Measurements from ENCODE around the gene ZNF777. TPM values are rescaled to one million over a fixed set of nuclear protein-coding genes. Genes with fewer than 3 reads are reported as not detected.

Gene ZNF777
- total RNA-seq, 3 donors from 2014 or later, result 5.1 to 8.5 (median 8.2) TPM

- no peak for TF ChIP-seq CTCF (IDR thresholded peaks at IDR 0.05)
- no peak for TF ChIP-seq POLR2A (IDR thresholded peaks at IDR 0.05)
- TF ChIP-seq POLR2AphosphoS5 (IDR thresholded peaks at IDR 0.05), result no peak
- no peaks in the 10 kb centered on the region for H3K9me3 ChIP-seq
- no peaks in the 10 kb centered on the region for H3K27me3 ChIP-seq
- intact Hi-C loops (cut with DNase I; ENCODE audit: low total_unique reads), result loop anchor here (10.0 kb wide), 1 partner anchor 357 kb away; the partner anchor contains the start of gene ZNF862
- H3K4me3 ChIP-seq, result no peak overlapping the region
- H3K36me3 ChIP-seq, result peaks cover 11% of the 10 kb centered on the region
- no peaks in the 10 kb centered on the region for H3K4me1 ChIP-seq
- no peak overlapping the region for H3K27ac ChIP-seq
- no peak for DNase-seq (ENCODE audit: low spot score in 2 of 2)
Observed at GRCh38 chr7:149477494-149478443, 16.9 kb upstream of the ZNF777 start.

- H3K9me3 ChIP-seq, result no peaks in the 10 kb centered on the region
- H3K27me3 ChIP-seq, result no peaks in the 10 kb centered on the region
- H3K27ac ChIP-seq, result no peak overlapping the region
- DNase-seq (ENCODE audit: low spot score in 2 of 2), result no peak
- intact Hi-C loops (cut with DNase I; ENCODE audit: low total_unique reads), result loop anchor here (10.0 kb wide), 1 partner anchor 358 kb away; the partner anchor contains the start of gene ZNF862
- H3K4me1 ChIP-seq, result no peaks in the 10 kb centered on the region
- TF ChIP-seq CTCF (IDR thresholded peaks at IDR 0.05) (no peak), POLR2AphosphoS5 (IDR thresholded peaks at IDR 0.05) (no peak), POLR2A (IDR thresholded peaks at IDR 0.05) (no peak)
- H3K4me3 ChIP-seq, result no peak overlapping the region
- H3K36me3 ChIP-seq, result peaks cover 11% of the 10 kb centered on the region
Observed at GRCh38 chr7:149476791-149477190, 15.9 kb upstream of the ZNF777 start.

- H3K27ac ChIP-seq, result no peak overlapping the region
- H3K4me3 ChIP-seq, result no peak overlapping the region
- H3K27me3 ChIP-seq, result no peaks in the 10 kb centered on the region
- no peak for DNase-seq (ENCODE audit: low spot score in 2 of 2)
- H3K9me3 ChIP-seq, result no peaks in the 10 kb centered on the region
- no peaks in the 10 kb centered on the region for H3K4me1 ChIP-seq
- TF ChIP-seq POLR2A (IDR thresholded peaks at IDR 0.05) (no peak), CTCF (IDR thresholded peaks at IDR 0.05) (no peak), POLR2AphosphoS5 (IDR thresholded peaks at IDR 0.05) (no peak)
- intact Hi-C loops (cut with DNase I; ENCODE audit: low total_unique reads), result loop anchor here (10.0 kb wide), 1 partner anchor 359 kb away; the partner anchor contains the start of gene ZNF862
- H3K36me3 ChIP-seq, result peaks cover 11% of the 10 kb centered on the region
Observed at GRCh38 chr7:149475121-149476045, 14.5 kb upstream of the ZNF777 start.

DNA sequence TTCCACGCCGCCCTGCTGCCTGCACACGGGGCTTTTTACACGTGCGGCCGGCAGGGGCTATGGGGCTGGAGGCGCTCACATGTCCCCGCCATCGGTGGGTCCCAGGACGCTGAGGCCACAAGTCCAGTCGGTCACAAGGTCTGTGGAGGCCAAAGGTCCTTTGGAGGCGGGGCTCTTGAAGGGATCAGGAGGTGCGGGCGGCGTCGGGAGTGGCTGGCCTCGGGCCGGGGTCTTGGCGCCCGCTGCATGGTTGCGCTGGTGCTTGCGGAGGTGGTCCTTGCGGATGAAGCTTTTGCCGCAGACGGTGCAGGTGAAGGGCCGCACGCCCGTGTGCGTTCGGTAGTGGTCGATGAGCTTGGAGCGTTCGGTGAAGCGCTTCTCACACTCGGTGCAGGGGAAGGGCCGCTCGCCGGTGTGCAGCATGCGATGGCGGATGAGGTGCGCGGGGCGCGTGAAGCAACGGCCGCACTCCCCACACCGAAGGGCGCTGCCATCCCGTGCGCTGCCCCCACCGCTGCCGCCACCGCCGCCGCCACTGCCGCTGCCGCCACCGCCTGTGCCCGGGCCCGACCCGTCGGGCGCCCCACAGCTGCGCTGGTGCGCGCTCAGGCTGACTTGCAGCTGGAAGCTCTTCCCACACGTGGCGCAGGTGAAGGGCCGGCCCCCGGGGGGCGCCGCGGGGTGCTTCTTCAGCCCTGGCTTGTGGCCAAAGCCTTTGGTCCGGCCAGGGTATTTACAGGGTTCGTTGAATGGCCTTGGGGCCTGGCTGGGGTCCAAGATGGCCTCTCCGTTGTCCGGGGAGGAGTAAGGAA, 13.7 kb upstream of the ZNF777 start:
- no peak overlapping the region for H3K4me3 ChIP-seq
- no peak for DNase-seq (ENCODE audit: low spot score in 2 of 2)
- no peak for TF ChIP-seq CTCF (IDR thresholded peaks at IDR 0.05)
- TF ChIP-seq POLR2A (IDR thresholded peaks at IDR 0.05), result no peak
- no peak for TF ChIP-seq POLR2AphosphoS5 (IDR thresholded peaks at IDR 0.05)
- no peaks in the 10 kb centered on the region for H3K27me3 ChIP-seq
- H3K36me3 ChIP-seq, result peaks cover 11% of the 10 kb centered on the region
- H3K27ac ChIP-seq, result no peak overlapping the region
- H3K4me1 ChIP-seq, result no peaks in the 10 kb centered on the region
- H3K9me3 ChIP-seq, result no peaks in the 10 kb centered on the region
- intact Hi-C loops (cut with DNase I; ENCODE audit: low total_unique reads), result loop anchor here (10.0 kb wide), 1 partner anchor 360 kb away; the partner anchor contains the start of gene ZNF862
